Ascending aorta (tissue), 2 donors: ENCODE results near the gene TMC1. TPM values are rescaled to one million over a fixed set of nuclear protein-coding genes. Genes with fewer than 3 reads are reported as not detected.

Experiments
- DNase-seq, 2 donors: peaks; one replicate each; pipeline ENCODE4 v3.0.0-alpha.2; 2019; ENCODE audit warnings: low spot score in 2 of 2
- H3K27ac ChIP-seq, 2 donors: fragments of 200-600 bp; sonication (generic); one replicate each; pipeline ENCODE4 v1.5.1; 2016 to 2017; ENCODE audit warnings: mild to moderate bottlenecking in 1 of 2
- H3K27me3 ChIP-seq: fragments of 200-600 bp; sonication (generic); one replicate; pipeline ENCODE4 v1.5.1; 2017
- H3K36me3 ChIP-seq, 2 donors: fragments of 200-600 bp; sonication (generic); one replicate each; pipeline ENCODE4 v1.5.1; 2016
- H3K4me1 ChIP-seq, 2 donors: fragments of 200-600 bp; sonication (generic); one replicate each; pipeline ENCODE4 v1.5.1; 2016 to 2017; ENCODE audit warnings: mild to moderate bottlenecking in 1 of 2
- H3K4me3 ChIP-seq, 2 donors: fragments of 200-600 bp; sonication (generic); one replicate each; pipeline ENCODE4 v1.5.1; 2016 to 2017; ENCODE audit warnings: mild to moderate bottlenecking in 1 of 2
- H3K9me3 ChIP-seq, 2 donors: fragments of 200-600 bp; sonication (generic); one replicate each; pipeline ENCODE4 v1.5.1; 2016
- CTCF ChIP-seq, 3 experiments: fragments of 200-600 bp in 2 of 3; fragments of 450-650 bp in 1 of 3; sonication (generic) in 2 of 3; IDR thresholded peaks; one replicate each; pipeline ENCODE4 v1.5.1; 2016 to 2019; ENCODE audit warnings: antibody characterized with exemption in 3 of 3, mild to moderate bottlenecking in 1 of 3, moderate library complexity in 1 of 3
- intact Hi-C: fragments of 100-400 bp; cut with DNase I; formaldehyde crosslinking; loops from one replicate; pipeline ENCODE4 v1.15.1; 2023
- total RNA-seq: library from RNA; depleted of rRNA; stranded (reverse); fragments of >200 nt; gene quantifications from one replicate; pipeline ENCODE4 v1.1.0, GENCODE V29; 2016

The TMC1 gene
- total RNA-seq, 1 donor from 2014 or later, result not detected

DNA sequence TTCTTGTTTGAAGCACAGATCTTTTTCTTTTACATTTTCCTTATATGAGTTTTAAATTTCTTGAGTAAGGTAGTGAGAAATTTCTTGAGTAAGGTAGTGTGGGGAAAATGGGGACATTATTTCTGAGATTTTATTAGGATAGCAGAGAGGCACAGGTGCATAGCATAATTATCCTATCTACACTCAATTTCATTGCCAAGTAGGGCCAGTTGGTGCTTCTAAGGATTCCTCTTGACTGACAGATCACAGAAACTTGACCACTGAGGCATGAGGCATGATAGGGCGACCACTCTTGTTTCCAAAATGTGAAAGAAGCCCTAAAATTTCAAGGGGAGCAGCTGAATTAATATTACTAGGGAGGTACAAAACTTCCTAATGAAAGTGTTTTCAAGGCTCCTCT lies 31.4 kb upstream of the TMC1 start:
- H3K27me3 ChIP-seq, result no peaks in the 10 kb centered on the region
- H3K27ac ChIP-seq, result no peak overlapping the region
- no peak for TF ChIP-seq CTCF (IDR thresholded peaks at IDR 0.05)
- no peaks in the 10 kb centered on the region for H3K36me3 ChIP-seq
- intact Hi-C loops, result no loop called here
- H3K9me3 ChIP-seq, result no peaks in the 10 kb centered on the region
- H3K4me1 ChIP-seq, result no peaks in the 10 kb centered on the region
- no peak for DNase-seq
- no peak overlapping the region for H3K4me3 ChIP-seq

- H3K4me1 ChIP-seq, result no peaks in the 10 kb centered on the region
- no peak overlapping the region for H3K4me3 ChIP-seq
- intact Hi-C loops, result no loop called here
- no peak overlapping the region for H3K27ac ChIP-seq
- no peaks in the 10 kb centered on the region for H3K9me3 ChIP-seq
- H3K27me3 ChIP-seq, result no peaks in the 10 kb centered on the region
- TF ChIP-seq CTCF (IDR thresholded peaks at IDR 0.05), result no peak
- no peak for DNase-seq
- H3K36me3 ChIP-seq, result no peaks in the 10 kb centered on the region
Observed at GRCh38 chr9:72491242-72491641, 30.2 kb upstream of the TMC1 start.

DNA sequence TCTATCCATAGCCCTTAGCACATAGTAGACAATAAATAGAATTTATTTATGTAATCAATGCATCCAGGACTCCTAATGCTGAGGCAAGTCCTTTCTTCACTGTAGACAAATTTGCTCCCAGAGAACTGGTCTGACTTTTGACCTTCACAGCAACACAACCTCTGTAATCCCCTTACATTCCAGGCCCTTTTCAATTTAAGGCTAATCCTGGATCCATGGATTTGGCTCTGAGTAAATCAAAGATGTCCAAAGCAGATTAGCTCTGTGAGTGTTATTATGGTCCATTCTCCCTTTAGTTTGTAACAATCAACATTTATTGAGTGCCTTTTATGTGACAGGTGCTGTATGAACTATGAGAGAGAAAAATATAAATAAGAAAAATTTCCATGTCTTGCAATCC lies 27.4 kb upstream of the TMC1 start:
- no peak overlapping the region for H3K4me3 ChIP-seq
- no peaks in the 10 kb centered on the region for H3K36me3 ChIP-seq
- no peaks in the 10 kb centered on the region for H3K4me1 ChIP-seq
- H3K27ac ChIP-seq, result no peak overlapping the region
- intact Hi-C loops, result no loop called here
- H3K27me3 ChIP-seq, result no peaks in the 10 kb centered on the region
- DNase-seq, result no peak
- H3K9me3 ChIP-seq, result no peaks in the 10 kb centered on the region
- no peak for TF ChIP-seq CTCF (IDR thresholded peaks at IDR 0.05)

- no peak for DNase-seq
- intact Hi-C loops, result no loop called here
- TF ChIP-seq CTCF (IDR thresholded peaks at IDR 0.05), result no peak
- Histone ChIP-seq H3K9me3 (no peaks in the 10 kb centered on the region), H3K4me3 (no peak overlapping the region), H3K27ac (no peak overlapping the region), H3K27me3 (no peaks in the 10 kb centered on the region), H3K4me1 (no peaks in the 10 kb centered on the region), H3K36me3 (no peaks in the 10 kb centered on the region)
Observed at GRCh38 chr9:72497447-72498046, 23.9 kb upstream of the TMC1 start.

- intact Hi-C loops, result no loop called here
- peaks cover 0 to 12% of the 10 kb centered on the region in 2 donors for H3K4me1 ChIP-seq
- H3K36me3 ChIP-seq, result no peaks in the 10 kb centered on the region
- DNase-seq, result no peak
- H3K9me3 ChIP-seq, result no peaks in the 10 kb centered on the region
- H3K4me3 ChIP-seq, result no peak overlapping the region
- H3K27ac ChIP-seq, result no peak overlapping the region
- H3K27me3 ChIP-seq, result no peaks in the 10 kb centered on the region
- no peak for TF ChIP-seq CTCF (IDR thresholded peaks at IDR 0.05)
Observed at GRCh38 chr9:72506615-72507014, 14.8 kb upstream of the TMC1 start.

DNA sequence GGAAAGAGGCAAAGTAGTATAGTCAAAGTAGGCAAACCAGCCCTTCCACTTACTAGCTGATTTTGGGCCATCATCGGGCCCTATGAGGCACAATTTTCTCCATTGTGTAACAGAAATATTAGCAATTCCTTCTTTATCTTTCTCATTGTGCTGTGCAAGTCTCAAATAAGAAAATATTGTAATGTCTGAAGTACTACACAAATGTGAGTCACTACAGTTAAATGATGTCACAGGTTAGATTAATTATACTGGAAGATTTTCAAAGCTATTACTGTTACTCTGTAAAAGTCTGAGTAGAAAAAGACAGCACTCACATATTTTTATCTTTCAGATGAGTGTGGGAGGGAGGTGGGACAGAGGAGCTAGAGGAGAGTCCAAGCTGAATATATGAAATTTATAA lies 12.4 kb upstream of the TMC1 start:
- H3K27ac ChIP-seq, result no peak overlapping the region
- no peak for DNase-seq

More for the DNA sequence above, 12.4 kb upstream of the TMC1 start:
- intact Hi-C loops, result no loop called here
- no peaks in the 10 kb centered on the region for H3K27me3 ChIP-seq
- H3K36me3 ChIP-seq, result no peaks in the 10 kb centered on the region
- no peak for TF ChIP-seq CTCF (IDR thresholded peaks at IDR 0.05)
- H3K4me1 ChIP-seq, result peaks cover 0 to 12% of the 10 kb centered on the region in 2 donors
- no peak overlapping the region for H3K4me3 ChIP-seq
- H3K9me3 ChIP-seq, result no peaks in the 10 kb centered on the region
